ENCODE measurements around the gene SGF29. TPM values are rescaled to one million over a fixed set of nuclear protein-coding genes. Genes with fewer than 3 reads are reported as not detected.
"Not testable (repeated sequence)": the region's sequence is repeated elsewhere in the genome, so short reads cannot be mapped to it uniquely, and the experiment has no call there.

SGF29 gene
- total and polyA plus RNA-seq, 9 donors: 28.5 to 59.8 (median 42.5) TPM

DNA sequence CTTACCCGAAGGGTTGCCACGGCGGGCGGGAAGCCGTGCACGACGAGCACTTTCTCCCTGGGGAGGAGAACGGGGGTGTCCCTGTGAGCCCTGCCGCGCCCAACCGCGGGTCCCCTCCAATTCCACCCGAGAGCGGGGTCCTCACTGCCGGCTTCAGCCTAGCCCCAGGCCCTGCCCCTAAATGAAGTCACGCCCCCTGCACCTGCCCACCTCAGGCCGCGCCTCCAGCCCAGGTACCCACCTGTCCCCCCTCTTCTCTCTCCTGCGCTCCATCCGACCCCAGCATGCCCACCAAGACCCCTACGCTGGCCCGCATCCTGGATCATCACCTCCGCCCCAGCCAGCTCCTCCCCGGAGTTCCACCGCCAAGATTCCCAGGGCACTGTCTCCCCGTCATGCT is 60.2 kb downstream of the SGF29 start:
- WGBS, 3 donors: 30% methylated on average over 7 of the region's 26 CpGs; no CpG with 5 or more reads in 2 of the 3 donors
- H3K27ac ChIP-seq; intact Hi-C loops (cut with DNase I); H3K4me1 ChIP-seq (ENCODE audit: insufficient read depth); H3K9me3 ChIP-seq; H3K36me3 ChIP-seq; H3K27me3 ChIP-seq; DNase-seq; H3K4me3 ChIP-seq: not testable (repeated sequence)

DNA sequence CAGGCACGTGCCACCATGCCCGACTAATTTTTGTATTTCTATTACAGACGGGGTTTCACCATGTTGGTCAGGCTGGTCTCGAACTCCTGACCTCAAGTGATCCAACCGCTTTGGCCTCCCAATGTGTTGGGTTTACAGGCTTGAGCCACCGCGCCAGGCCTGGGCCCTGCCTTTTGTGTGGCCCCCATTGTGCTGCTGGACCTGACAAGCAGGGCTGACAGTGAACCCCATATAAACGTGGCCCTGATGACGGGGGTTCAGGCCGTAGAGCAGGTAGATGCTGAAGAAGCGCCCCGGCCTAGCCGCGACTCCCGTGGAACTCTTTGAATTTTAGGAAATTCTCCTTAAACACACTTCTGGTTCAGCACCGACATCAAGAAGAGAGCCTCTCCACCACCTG is 60.8 kb downstream of the SGF29 start:
- H3K9me3 ChIP-seq; H3K27me3 ChIP-seq; H3K36me3 ChIP-seq; intact Hi-C loops (cut with DNase I); H3K27ac ChIP-seq; DNase-seq; H3K4me3 ChIP-seq; H3K4me1 ChIP-seq (ENCODE audit: insufficient read depth): not testable (repeated sequence)
- 79 to 87% (median 86%) methylated on average over 6 to 16 of the region's 16 CpGs for WGBS, 3 donors

DNA sequence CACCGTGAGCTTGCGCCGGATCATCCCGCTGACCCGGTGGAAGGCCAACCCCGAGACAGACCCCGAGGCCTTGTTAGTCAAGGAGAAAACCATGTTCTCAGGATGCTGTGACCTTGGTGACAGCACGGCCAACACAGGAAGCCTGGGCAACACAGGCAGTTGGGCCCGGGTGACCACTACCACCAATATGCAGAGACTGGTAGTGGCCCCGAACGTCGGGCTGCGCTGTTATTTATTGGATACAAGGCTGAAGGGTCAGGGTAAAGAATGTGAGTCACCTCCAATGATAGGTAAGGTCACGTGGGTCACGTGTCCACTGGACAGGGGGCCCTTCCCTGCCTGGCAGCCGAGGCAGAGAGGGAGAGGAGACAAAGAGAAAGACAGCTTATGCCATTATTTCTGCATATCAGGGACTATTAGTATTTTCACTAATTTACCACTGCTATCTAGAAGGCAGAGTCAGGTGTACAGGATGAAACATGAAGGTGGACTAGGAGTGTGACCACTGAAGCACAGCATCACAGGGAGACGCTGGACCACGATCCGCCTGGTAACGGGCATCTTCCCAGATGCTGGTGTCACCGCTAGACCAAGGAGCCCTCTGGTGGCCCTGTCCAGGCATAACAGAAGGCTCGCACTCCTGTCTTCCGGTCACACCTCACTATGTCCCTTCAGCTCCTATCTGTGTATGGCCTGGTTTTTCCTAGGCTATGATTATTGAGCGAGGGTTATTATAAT is 61.9 kb downstream of the SGF29 start:
- H3K9me3 ChIP-seq; H3K27me3 ChIP-seq; H3K4me3 ChIP-seq; H3K4me1 ChIP-seq (ENCODE audit: insufficient read depth); intact Hi-C loops (cut with DNase I); H3K36me3 ChIP-seq; H3K27ac ChIP-seq: not testable (repeated sequence)
- TF ChIP-seq, protein P1, sequence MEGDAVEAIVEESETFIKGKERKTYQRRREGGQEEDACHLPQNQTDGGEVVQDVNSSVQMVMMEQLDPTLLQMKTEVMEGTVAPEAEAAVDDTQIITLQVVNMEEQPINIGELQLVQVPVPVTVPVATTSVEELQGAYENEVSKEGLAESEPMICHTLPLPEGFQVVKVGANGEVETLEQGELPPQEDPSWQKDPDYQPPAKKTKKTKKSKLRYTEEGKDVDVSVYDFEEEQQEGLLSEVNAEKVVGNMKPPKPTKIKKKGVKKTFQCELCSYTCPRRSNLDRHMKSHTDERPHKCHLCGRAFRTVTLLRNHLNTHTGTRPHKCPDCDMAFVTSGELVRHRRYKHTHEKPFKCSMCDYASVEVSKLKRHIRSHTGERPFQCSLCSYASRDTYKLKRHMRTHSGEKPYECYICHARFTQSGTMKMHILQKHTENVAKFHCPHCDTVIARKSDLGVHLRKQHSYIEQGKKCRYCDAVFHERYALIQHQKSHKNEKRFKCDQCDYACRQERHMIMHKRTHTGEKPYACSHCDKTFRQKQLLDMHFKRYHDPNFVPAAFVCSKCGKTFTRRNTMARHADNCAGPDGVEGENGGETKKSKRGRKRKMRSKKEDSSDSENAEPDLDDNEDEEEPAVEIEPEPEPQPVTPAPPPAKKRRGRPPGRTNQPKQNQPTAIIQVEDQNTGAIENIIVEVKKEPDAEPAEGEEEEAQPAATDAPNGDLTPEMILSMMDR (IDR thresholded peaks at IDR 0.05): peak; percentile 35 to 45 (median 45)
- 43 to 47% (median 44%) methylated on average over 17 of the region's 24 CpGs for WGBS, 3 donors
- DNase-seq: peak; percentile 53 to 65 (median 64)

DNA sequence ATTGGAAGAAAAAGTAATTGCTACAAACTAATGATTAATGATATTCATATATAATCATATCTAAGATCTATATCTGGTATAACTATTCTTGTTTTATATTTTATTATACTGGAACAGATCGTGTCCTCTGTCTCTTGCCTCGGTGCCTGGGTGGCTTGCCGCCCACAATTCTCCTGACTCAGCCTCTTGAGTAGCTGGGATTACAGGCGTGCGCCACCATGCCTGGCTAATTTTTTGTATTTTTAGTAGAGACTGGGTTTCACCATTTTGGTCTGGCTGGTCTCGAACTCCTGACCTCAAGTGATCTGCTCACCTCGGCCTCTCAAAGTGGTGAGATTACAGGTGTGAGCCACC is 62.5 kb downstream of the SGF29 start:
- DNase-seq; H3K27ac ChIP-seq; H3K4me1 ChIP-seq (ENCODE audit: insufficient read depth); H3K4me3 ChIP-seq; H3K27me3 ChIP-seq; H3K36me3 ChIP-seq; intact Hi-C loops (cut with DNase I); H3K9me3 ChIP-seq: not testable (repeated sequence)
- WGBS, 3 donors: 75 to 77% (median 77%) methylated on average over 7 of the region's 7 CpGs

DNA sequence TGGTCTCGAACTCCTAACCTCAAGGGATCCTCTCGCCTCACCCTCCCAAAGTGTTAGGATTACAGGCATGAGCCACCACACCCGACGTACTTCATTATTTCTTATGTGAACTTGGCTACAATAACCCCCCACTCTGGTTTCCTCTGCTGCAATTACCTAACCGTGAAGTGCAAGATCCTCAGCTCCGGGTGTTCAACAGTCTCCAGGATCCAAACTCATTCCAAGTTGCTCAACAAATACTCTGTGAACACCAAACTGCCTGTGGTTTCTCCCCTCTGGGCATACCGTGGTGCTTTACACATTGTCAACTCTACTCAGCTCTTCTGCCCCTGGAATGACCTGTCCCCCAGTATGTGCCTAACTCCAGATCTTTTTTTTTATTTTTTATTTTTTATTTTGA is 62.9 kb downstream of the SGF29 start:
- TF ChIP-seq, protein P1 (IDR thresholded peaks at IDR 0.05): no peak
- TF ChIP-seq POLR2A (IDR thresholded peaks at IDR 0.05) (no peak), EP300 (IDR thresholded peaks at IDR 0.05) (no peak)
- no peak for DNase-seq
- WGBS, 3 donors: 74 to 77% (median 77%) methylated on average over 7 of the region's 7 CpGs

DNA sequence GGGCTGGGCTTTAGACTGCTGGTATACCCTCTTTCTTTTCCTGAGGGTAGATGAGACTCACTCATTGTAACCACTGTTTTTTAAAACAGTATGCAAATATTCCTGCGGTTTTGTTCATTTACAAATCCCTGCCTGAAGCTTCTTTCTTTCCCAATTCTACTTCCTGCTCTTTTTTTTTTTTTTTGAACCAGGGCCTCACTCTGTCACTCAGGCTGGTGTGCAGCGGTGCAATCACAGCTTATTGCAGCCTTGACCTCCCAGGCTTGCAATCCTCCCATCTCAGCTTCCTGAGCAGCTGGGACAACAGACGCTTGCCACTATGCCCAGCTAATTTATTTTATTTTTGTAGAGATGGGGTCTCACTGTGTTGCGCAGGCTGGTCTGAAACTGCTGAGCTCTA is 64.2 kb downstream of the SGF29 start:
- no peaks in the 10 kb centered on the region for H3K9me3 ChIP-seq
- H3K4me1 ChIP-seq (ENCODE audit: insufficient read depth): peaks cover 2% of the 10 kb centered on the region
- no peaks in the 10 kb centered on the region for H3K27me3 ChIP-seq
- no peak overlapping the region for H3K4me3 ChIP-seq
- no peaks in the 10 kb centered on the region for H3K36me3 ChIP-seq
- 45 to 62% (median 60%) methylated on average over 4 of the region's 4 CpGs for WGBS, 3 donors
- no peak overlapping the region for H3K27ac ChIP-seq
- TF ChIP-seq POLR2A (IDR thresholded peaks at IDR 0.05) (no peak), EP300 (IDR thresholded peaks at IDR 0.05) (no peak)
- TF ChIP-seq, protein P1 (IDR thresholded peaks at IDR 0.05): no peak
- no peak for DNase-seq
- intact Hi-C loops (cut with DNase I): no loop called here

More for the DNA sequence above, 62.9 kb downstream of the SGF29 start:
- Histone ChIP-seq H3K4me3 (no peak overlapping the region), H3K27me3 (no peaks in the 10 kb centered on the region), H3K27ac (no peak overlapping the region), H3K4me1 (ENCODE audit: insufficient read depth) (no peaks in the 10 kb centered on the region), H3K9me3 (no peaks in the 10 kb centered on the region), H3K36me3 (no peaks in the 10 kb centered on the region)
- intact Hi-C loops (cut with DNase I): no loop called here

DNA sequence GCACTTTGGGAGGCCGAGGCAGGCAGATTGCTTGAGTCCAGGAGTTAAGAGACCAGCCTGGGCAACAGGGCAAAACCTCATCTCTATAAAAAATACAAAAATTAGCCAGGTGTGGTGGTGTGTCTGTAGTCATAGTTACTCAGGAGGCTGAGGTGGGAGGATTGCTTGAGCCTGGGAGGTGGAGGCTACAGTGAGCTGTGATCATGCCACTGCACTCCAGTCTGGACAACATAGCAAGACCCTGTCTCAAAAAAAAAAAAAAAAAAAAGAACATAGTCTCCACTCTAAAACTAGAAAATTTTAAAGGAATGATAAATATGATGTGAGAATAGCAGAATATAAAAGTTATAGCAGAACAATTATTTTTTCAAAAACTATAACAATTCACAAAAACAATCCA is 66.6 kb downstream of the SGF29 start:
- H3K9me3 ChIP-seq; H3K36me3 ChIP-seq; H3K27ac ChIP-seq; H3K27me3 ChIP-seq; intact Hi-C loops (cut with DNase I); DNase-seq; H3K4me3 ChIP-seq; H3K4me1 ChIP-seq (ENCODE audit: insufficient read depth): not testable (repeated sequence)
- WGBS, 3 donors: 56 to 70% (median 68%) methylated on average over 1 of the region's 1 CpG

All from ovary (tissue), 9 donors.